ENCODE measurements around the gene L3MBTL4.
"Not testable (repeated sequence)": the region's sequence is repeated elsewhere in the genome, so short reads cannot be mapped to it uniquely, and the experiment has no call there.

L3MBTL4 gene

GRCh38 chr18:6079406-6079805, 335.3 kb downstream of the L3MBTL4 start:
- no peak for DNase-seq

- DNase-seq: no peak
These were observed 335.8 kb downstream of the L3MBTL4 start for GRCh38 chr18:6078877-6079276.

DNA sequence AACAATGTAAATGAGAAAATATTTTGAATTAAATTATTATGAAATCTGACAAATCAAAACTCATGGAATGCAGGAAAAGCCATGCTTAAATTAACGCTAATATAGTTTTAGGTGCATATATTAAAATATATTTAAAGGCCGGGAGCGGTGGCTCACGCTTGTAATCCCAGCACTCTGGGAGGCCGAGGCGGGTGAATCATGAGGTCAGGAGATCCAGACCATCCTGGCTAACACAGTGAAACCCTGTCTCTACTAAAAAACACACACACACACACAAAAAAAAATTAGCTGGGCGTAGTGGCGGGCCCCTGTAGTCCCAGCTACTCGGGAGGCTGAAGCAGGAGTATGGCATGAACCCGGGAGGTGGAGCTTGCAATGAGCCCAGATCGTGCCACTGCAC, 342.3 kb downstream of the L3MBTL4 start:
- not testable (repeated sequence) for DNase-seq

DNA sequence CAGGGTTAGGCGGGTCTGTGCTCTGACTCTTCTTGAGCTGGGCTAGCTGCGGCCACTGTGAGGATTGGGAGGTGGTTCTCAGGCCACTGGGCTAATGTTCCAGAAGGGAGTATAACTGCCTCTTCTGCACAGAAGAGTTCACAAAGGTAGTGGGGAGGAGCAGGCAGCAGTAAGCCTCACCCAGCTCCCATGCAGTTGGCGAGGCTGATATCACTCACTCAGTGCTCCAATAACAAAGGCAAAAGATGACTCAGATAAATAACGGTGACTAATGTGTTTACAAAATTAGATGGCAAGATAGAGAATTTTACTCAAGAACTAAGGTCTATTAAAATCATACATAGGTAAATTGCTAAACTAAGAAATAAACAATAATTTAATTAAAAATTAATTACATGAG, 345.2 kb downstream of the L3MBTL4 start:
- DNase-seq: no peak

DNA sequence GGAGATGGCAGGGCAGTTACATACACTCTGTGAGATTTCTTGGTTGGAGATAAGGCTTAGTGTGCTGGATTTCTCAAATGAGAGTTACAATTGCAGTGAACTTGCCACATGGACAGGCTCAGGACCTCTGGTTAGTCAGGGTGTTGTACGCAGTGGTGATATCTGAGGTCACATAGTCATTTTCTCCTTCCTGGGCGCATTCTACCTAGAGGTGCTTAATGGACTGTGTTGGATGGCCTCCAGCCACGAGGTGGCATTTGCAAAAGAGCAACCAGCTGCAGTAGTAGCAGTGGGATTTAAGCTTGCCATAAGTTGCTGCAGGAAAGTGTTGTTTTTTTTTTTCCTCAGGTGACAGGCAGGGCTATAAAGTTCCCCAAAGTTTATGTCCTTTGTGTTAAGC, 345.6 kb downstream of the L3MBTL4 start:
- DNase-seq: no peak

GRCh38 chr18:6060149-6060548, 354.6 kb downstream of the L3MBTL4 start:
- no peak for DNase-seq

DNA sequence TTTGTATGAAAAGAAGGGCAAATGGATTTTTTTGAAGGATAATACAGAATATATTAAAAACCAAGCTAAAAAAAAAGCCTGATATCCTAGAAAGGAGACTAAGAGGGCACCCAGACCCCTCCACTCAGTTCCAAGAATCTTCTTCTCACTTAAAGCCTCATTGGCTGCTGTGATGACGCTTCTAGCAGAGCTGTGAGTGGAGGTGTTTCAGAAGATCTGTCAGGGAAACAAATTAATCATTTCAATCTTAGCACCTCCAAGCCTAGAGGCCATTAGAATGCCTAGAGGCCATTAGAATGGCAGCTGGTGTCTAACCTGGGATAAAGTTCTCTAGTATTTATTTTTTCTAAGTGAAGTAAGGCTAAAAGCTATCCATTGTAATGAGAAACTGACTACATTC, 355.2 kb downstream of the L3MBTL4 start:
- no peak for DNase-seq

DNA sequence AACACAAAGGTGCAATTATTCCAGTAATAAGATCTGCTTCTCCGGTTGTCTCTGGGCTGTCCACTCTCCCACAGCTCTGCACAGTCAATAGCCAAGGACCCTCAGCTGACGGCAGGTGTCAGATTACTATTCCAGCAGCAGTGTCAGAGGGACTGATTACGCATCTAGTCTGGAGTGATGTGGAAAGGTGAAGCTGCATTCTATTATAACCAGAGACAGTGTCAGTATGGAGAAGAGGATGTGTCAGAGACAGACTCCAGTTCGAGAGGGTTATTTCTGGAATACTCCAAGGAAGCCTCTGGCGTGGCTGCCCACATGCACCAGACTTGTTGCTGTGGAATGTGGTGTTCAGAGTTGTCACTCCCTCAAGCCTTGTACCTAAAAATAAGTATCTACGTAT, 355.8 kb downstream of the L3MBTL4 start:
- DNase-seq: no peak

DNA sequence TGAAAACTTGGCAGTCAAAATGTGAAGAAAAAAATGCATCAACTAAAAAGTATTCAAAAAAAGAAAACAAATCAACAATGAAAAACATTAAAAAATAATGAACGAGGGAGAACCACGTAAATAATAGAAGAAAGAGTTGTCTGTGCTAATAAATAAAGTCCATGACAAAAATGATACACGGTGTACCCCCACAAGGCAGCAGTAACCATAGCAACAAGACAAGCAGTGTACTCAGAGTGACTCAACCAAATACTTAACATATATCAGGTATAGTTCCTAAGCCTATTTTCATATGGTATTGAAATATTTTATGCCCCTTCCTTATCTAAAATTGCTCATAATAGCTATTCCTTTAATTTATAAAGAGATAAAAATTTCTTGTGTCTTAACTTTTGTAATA, 357.1 kb downstream of the L3MBTL4 start:
- DNase-seq: no peak

DNA sequence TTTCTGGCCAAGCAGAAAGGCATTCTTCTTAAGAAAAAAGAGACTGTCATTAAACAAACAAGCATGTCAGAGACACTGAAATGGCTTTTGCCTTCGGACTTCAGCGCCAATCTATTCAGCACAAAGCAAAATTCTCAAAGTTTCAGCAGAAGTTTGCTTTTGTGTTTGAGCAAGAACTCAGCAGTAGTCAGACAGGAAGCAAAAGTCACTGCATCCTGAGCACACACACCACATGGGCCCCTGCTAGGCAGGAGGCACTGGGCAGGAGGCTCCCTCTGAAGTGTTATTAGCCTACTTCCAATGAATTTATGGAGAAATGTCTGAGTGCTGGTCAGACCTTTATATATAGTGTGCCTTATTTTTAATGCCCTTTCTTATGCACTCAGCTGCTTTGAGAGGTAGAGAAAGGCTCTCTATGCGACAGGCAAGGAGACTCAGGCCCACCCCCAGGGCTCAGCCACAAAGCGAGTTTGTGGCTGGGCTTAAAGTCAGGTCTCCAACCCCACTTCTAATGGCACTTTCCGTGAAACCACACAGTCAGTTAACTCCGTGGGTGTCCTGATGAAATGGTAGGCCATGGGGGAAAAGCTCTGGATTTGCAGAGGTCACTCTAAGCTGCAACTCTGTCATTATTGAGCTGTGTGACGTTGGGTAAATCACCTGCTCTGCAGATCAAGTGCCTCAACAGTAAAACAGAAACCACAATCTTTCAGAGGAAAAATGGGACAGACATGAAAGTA, 358.4 kb downstream of the L3MBTL4 start:
- DNase-seq: no peak

GRCh38 chr18:6055711-6056110, 359.0 kb downstream of the L3MBTL4 start:
- DNase-seq: no peak

GRCh38 chr18:6054256-6054842, 360.4 kb downstream of the L3MBTL4 start:
- DNase-seq: no peak

- DNase-seq: no peak
These were observed 362.2 kb downstream of the L3MBTL4 start for GRCh38 chr18:6052449-6052913.

DNA sequence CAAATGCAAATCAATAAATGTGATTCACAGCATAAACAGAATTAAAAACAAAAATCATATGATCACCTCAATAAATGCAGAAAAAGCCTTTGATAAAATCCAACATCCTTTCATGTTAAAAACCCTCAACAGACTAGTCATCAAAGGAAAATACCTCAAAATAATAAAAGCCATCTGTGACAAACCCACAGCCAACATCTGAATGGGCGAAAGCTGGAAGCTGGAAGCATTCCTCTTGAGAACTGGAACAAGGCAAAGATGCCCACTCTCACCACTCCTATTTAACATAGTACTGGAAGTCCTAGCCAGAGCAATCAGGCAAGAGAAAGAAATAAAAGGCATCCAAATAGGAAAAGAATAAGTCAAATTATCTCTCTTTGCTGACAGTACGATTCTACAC, 367.1 kb downstream of the L3MBTL4 start:
- not testable (repeated sequence) for DNase-seq

DNA sequence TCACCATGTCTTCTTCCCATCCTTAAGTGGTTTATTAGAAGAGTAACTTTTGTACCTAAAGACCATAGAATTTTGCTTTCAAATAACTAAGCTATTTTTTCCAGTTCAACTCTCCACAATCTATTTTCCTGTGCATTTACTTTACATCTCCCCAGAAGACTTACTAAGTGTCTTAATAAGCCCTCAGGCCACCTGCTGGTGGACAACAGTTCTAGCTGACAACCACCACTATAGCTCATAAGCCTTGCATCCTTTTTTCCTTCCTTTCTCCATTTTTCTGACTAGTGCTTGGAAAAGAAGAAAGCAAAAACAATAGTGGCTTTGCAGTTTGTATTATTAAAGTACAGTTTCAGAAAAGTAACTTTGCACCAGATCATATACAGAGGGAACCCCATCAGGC, 369.9 kb downstream of the L3MBTL4 start:
- no peak for DNase-seq

GRCh38 chr18:6044319-6044718, 370.4 kb downstream of the L3MBTL4 start:
- no peak for DNase-seq

DNA sequence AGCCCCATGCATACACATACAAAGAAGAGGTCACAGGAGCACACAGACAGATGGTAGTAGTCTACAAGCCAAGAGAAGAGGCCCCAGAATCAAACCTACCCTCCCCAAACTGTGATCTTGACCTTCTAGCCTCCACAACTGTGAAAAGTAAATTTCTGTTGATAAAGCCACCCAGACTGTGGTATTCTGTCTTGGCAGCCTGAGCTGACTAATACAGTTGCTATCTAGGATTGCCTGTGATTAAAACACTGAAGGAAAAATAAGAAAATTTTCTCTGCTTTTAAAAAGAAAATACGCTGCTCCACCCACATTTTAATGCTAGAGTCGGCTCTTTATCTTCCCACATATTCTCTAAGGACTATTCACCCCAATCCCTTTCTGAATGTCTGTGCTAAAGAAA, 375.7 kb downstream of the L3MBTL4 start:
- DNase-seq: no peak

- no peak for DNase-seq
These were observed 383.3 kb downstream of the L3MBTL4 start for GRCh38 chr18:6031442-6031841.

- no peak for DNase-seq
These were observed 383.7 kb downstream of the L3MBTL4 start for GRCh38 chr18:6031002-6031401.

DNA sequence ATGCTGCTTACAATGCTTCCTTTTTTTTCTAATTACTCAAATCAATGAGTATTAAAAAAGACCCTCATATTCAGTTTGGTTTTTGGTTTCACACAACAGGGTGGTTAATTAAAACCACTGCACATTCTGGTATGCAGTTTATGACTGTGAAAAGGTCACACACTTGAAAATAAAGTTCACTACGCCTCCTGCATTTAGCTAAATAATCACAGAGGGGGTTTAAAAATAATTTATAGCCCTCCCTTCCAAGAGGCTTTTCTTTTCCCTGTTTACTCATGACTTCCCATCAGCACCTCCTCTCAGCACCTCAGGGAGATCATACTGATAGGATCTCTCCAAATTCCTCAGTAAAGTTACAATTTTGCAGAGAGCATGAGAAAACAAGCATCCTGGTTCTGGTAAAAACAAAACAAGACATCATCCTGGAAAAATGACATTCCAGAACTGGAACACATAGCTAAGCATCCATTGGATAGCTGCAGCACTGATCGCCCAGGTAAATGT, 389.9 kb downstream of the L3MBTL4 start:
- DNase-seq: no peak

DNA sequence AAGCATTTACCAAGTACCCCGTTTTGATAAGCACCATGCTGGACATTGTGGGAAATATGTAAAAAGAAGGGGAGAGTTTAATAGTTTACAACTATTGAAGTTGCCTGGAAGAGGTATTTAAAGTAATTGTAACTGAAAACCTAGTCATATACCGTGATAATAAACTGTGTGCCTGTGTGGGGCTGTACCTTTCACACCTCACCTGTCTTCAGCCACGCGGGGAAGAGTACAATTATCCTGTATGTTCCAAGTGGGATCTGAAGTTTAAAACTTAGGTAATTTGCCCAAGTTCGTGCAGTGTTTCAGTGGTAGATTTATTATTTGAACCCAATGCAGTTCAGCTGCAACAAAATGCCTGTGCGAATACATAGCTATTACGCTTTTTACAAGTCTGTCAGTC, 391.2 kb downstream of the L3MBTL4 start:
- DNase-seq: no peak

- DNase-seq: no peak
These were observed 391.9 kb downstream of the L3MBTL4 start for GRCh38 chr18:6022845-6023244.

GRCh38 chr18:6022074-6022444, 392.7 kb downstream of the L3MBTL4 start:
- no peak for DNase-seq

DNA sequence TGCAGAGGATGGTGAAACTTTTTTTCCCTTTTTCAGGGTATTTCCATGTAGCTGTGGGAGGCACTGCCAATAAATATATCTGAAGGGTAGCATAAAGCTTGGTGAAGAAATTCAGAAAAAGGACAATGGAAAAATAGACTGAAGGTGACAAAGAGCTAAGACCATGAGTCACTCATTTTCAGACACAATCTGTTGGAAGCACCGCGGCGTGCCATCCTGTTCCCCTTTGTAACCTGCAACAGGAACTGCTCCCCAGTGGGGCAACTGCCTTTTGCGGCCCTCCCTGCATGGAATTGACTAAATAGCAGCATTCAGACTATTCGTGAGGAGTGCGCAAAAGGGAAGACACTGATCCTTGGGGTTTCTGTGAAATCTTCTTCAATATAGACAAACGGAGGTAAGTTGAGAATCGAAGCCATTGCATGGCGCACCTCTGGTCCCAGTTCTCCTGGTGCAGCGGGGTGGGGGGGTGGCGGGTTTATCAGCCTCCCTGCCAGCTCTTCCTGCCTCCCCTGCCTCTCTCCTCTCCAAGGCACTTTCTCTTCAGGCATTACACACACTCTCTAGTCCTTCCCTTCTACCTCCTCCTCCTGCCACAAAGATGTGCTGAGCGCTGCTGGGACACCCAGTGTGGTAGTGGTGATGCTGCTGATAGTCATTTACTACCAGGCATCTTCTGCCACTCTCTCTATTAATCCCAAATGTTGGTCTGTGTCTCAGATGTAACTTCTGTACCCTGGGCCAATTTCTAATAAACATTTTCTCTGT, 393.2 kb downstream of the L3MBTL4 start:
- DNase-seq: no peak
